Testis (tissue), 2 donors: ENCODE results near the gene BABAM2.

Experiments
- CTCF ChIP-seq, 3 experiments: fragments of 450-650 bp in 2 of 3; fragments of 200-600 bp in 1 of 3; sonication (generic) in 1 of 3; IDR thresholded peaks; one replicate each; pipeline ENCODE4 v1.5.1; 2016 to 2019; ENCODE audit warnings: antibody characterized with exemption in 3 of 3, mild to moderate bottlenecking in 2 of 3, moderate library complexity in 1 of 3
- POLR2A ChIP-seq: fragments of 450-650 bp; IDR thresholded peaks from one replicate; pipeline ENCODE4 v1.6.1; 2017; ENCODE audit warnings: antibody characterized with exemption, mild to moderate bottlenecking, moderate library complexity

GRCh38 chr2:27903649-27904404 lies 13.3 kb downstream of the BABAM2 start:
- TF ChIP-seq POLR2A = no peak
- TF ChIP-seq CTCF (IDR thresholded peaks at IDR 0.05) = no peak
